GM19452 (cell line): Measurements from ENCODE around the gene MAP2K7.
"Not testable (repeated sequence)": the region's sequence is repeated elsewhere in the genome, so short reads cannot be mapped to it uniquely, and the experiment has no call there.

ENCODE experiments used
- ATAC-seq: cut with Tn5 transposase; IDR thresholded peaks from one replicate; pipeline ENCODE4 v1.9.1; 2021; ENCODE audit not compliant: unreplicated experiment

The MAP2K7 gene

GRCh38 chr19:7903244-7904073 is at the start of gene MAP2K7:
MAP2K7 (plus strand) TSS chr19:7903877; CDS start chr19:7903945, 68 bp downstream.
- peak; percentile 81 for ATAC-seq

GRCh38 chr19:7855426-7856108 is 48.1 kb upstream of the MAP2K7 start:
- no peak for ATAC-seq

GRCh38 chr19:7856109-7856591 is 47.5 kb upstream of the MAP2K7 start:
- ATAC-seq: no peak

GRCh38 chr19:7856679-7857663 is 46.7 kb upstream of the MAP2K7 start:
- ATAC-seq: no peak

- no peak for ATAC-seq
These were observed 46.0 kb upstream of the MAP2K7 start for GRCh38 chr19:7857727-7858108.

GRCh38 chr19:7858109-7858770 is 45.4 kb upstream of the MAP2K7 start:
- no peak for ATAC-seq

- not testable (repeated sequence) for ATAC-seq
These were observed 44.6 kb upstream of the MAP2K7 start for GRCh38 chr19:7859087-7859486.

GRCh38 chr19:7859831-7860713 is 43.6 kb upstream of the MAP2K7 start:
- ATAC-seq: no peak

GRCh38 chr19:7860714-7861618 is 42.7 kb upstream of the MAP2K7 start:
- no peak for ATAC-seq

GRCh38 chr19:7861619-7862412 is 41.9 kb upstream of the MAP2K7 start:
- ATAC-seq: no peak

- ATAC-seq: no peak
These were observed 41.2 kb upstream of the MAP2K7 start for GRCh38 chr19:7862413-7862951.

- ATAC-seq: no peak
These were observed 40.3 kb upstream of the MAP2K7 start for GRCh38 chr19:7863157-7863970.

- no peak for ATAC-seq
These were observed 39.5 kb upstream of the MAP2K7 start for GRCh38 chr19:7863971-7864689.

GRCh38 chr19:7864690-7865074 is 39.0 kb upstream of the MAP2K7 start:
- ATAC-seq: no peak

- ATAC-seq: no peak
These were observed 38.3 kb upstream of the MAP2K7 start for GRCh38 chr19:7865262-7865911.
